Measurements from ENCODE around the gene STMP1. TPM values are rescaled to one million over a fixed set of nuclear protein-coding genes. Genes with fewer than 3 reads are reported as not detected.

STMP1 gene
- total and polyA plus RNA-seq, 2 of the 4 experiments (the other 2 are of a cell fraction) = 6.1 to 28.3 TPM

DNA sequence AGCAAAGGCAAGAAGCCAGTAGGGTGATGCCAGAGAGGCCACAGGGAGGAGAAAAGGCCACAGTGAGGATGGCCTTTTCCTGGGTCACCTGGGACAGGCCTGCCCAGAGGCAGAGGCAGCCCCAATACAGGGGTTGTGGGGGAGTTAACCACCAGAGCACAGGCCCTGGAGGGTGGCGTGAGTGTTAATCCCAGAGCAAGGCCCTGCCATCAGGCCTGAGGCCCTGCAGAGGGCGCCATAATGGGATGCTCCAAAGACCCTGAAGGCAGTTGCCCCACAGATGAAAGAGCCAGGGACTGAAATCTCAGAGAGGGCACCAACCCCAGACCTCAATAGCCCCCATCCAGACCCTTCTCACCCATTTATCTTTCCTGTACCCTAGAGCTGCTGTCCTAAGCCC, 41.8 kb downstream of the STMP1 start:
- Histone ChIP-seq H3K79me1 (ENCODE audit: low read depth in 1 of 2, low read length in 2 of 2) (no peaks in the 10 kb centered on the region; a peak in 1 of 4 replicates), H4K91ac (ENCODE audit: insufficient read depth, low read depth, low read length) (no peak overlapping the region), H3K27me3 (ENCODE audit: control insufficient read depth, insufficient read depth, low read length) (no peaks in the 10 kb centered on the region), H2BK120ac (ENCODE audit: low read depth, low read length) (no peak overlapping the region), H3K9me3 (ENCODE audit: control insufficient read depth, insufficient read depth, low read length) (no peaks in the 10 kb centered on the region), H3K27ac (ENCODE audit: insufficient read depth, low read length) (no peak overlapping the region), H3K4me3 (ENCODE audit: insufficient read depth, low read depth, low read length) (no peak overlapping the region), H2BK15ac (ENCODE audit: low read depth, low read length) (no peak overlapping the region), H3K4me1 (ENCODE audit: control insufficient read depth, insufficient read depth, low read length) (peaks cover 9% of the 10 kb centered on the region), H2BK5ac (ENCODE audit: low read depth, low read length, poor library complexity, severe bottlenecking) (no peak overlapping the region), H2AFZ (replicated peaks; ENCODE audit: low read length, poor library complexity) (no peak overlapping the region), H3K9me1 (ENCODE audit: insufficient read depth, low read length) (peaks cover 25% of the 10 kb centered on the region), H3K9ac (ENCODE audit: low read depth, low read length) (no peak overlapping the region), H3K36me3 (ENCODE audit: control insufficient read depth, insufficient read depth, low read length) (no peaks in the 10 kb centered on the region), H3K14ac (replicated peaks; ENCODE audit: low read depth, low read length) (no peak overlapping the region), H3K4ac (ENCODE audit: low read depth, low read length) (no peak overlapping the region), H2AK5ac (ENCODE audit: low read depth, low read length) (no peak overlapping the region), H3K56ac (ENCODE audit: extremely low read depth, insufficient read depth, low read length) (no peak overlapping the region), H2AK9ac (replicated peaks; ENCODE audit: low read depth, low read length, poor library complexity) (no peak overlapping the region), H3K18ac (ENCODE audit: low read depth, low read length) (no peak overlapping the region), H4K20me1 (ENCODE audit: insufficient read depth, low read length) (no peaks in the 10 kb centered on the region), H2BK20ac (ENCODE audit: low read depth, low read length) (no peak overlapping the region), H4K5ac (ENCODE audit: low read depth, low read length) (no peak overlapping the region), H3K4me2 (ENCODE audit: low read depth, low read length) (no peak overlapping the region), H3K23ac (ENCODE audit: low read depth, low read length) (no peak overlapping the region), H4K8ac (ENCODE audit: low read depth in 2 of 2, low read length in 2 of 2) (no peak overlapping the region)
- dilution Hi-C loops (cut with HindIII; ENCODE audit: low sequenced_read_pairs, unreplicated experiment) (no loop called here), in situ Hi-C loops (cut with MboI; ENCODE audit: low sequenced_read_pairs) (no loop called here), intact Hi-C loops (cut with micrococcal nuclease) (no loop called here)
- no CpG with 5 or more reads among the region's 2 CpGs for WGBS, 2 experiments (ENCODE audit: extremely low coverage in 2 of 2, insufficient read length in 1 of 2)
- ATAC-seq (ENCODE audit: low read depth) = no peak
- TF ChIP-seq RAD21 (IDR thresholded peaks at IDR 0.05; ENCODE audit: low read length) = no peak
- TF ChIP-seq RFX5 (IDR thresholded peaks at IDR 0.05; ENCODE audit: low read depth, low read length) = no peak
- TF ChIP-seq CTCF (conservative IDR thresholded peaks at IDR 0.05; ENCODE audit: low read depth, low read length) = no peak; the same call in 1 of the 2 replicates
- TF ChIP-seq CHD1 (IDR thresholded peaks at IDR 0.05; ENCODE audit: low read depth, low read length) = no peak
- no peak for TF ChIP-seq RCOR1 (IDR thresholded peaks at IDR 0.05; ENCODE audit: insufficient replicate concordance, low read length)
- no peak for TF ChIP-seq CEBPB (IDR thresholded peaks at IDR 0.05; ENCODE audit: low read depth, low read length)
- no peak for TF ChIP-seq USF2 (IDR thresholded peaks at IDR 0.05; ENCODE audit: low read depth, low read length)
- no peak for TF ChIP-seq MAFK (IDR thresholded peaks at IDR 0.05; ENCODE audit: low read depth, low read length)
- TF ChIP-seq MAZ (IDR thresholded peaks at IDR 0.05; ENCODE audit: borderline replicate concordance, low read depth, low read length) = no peak
- no peak for TF ChIP-seq FOS (IDR thresholded peaks at IDR 0.05; ENCODE audit: low read depth, low read length)
- TF ChIP-seq BHLHE40 (IDR thresholded peaks at IDR 0.05; ENCODE audit: low read depth, low read length) = no peak
- TF ChIP-seq POLR2A (IDR thresholded peaks at IDR 0.05; ENCODE audit: low read depth, low read length) = no peak
- TF ChIP-seq, protein P1, sequence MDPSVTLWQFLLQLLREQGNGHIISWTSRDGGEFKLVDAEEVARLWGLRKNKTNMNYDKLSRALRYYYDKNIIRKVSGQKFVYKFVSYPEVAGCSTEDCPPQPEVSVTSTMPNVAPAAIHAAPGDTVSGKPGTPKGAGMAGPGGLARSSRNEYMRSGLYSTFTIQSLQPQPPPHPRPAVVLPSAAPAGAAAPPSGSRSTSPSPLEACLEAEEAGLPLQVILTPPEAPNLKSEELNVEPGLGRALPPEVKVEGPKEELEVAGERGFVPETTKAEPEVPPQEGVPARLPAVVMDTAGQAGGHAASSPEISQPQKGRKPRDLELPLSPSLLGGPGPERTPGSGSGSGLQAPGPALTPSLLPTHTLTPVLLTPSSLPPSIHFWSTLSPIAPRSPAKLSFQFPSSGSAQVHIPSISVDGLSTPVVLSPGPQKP (IDR thresholded peaks at IDR 0.05; ENCODE audit: borderline replicate concordance, low read depth, low read length) = no peak
- TF ChIP-seq MXI1 (IDR thresholded peaks at IDR 0.05; ENCODE audit: borderline replicate concordance, low read depth, low read length) = no peak
- TF ChIP-seq SMC3 (IDR thresholded peaks at IDR 0.05; ENCODE audit: low read depth, low read length) = no peak
- TF ChIP-seq NFE2L2 (IDR thresholded peaks at IDR 0.05; ENCODE audit: low read depth, low read length) = no peak
- no peak for DNase-seq
- BruUV-seq (replicated peaks) = no TSS peak
- ChIA-PET POLR2A (ENCODE audit: unreplicated experiment) (no interaction called here), CTCF (no interaction called here)

Measured in IMR-90 (cell line).